ENCODE results near the gene C17orf58.
A peak's percentile ranks its signal among the peaks of the same experiment; 100 is the strongest.
"Not testable (repeated sequence)": the region's sequence is repeated elsewhere in the genome, so short reads cannot be mapped to it uniquely, and the experiment has no call there.

The C17orf58 gene

DNA sequence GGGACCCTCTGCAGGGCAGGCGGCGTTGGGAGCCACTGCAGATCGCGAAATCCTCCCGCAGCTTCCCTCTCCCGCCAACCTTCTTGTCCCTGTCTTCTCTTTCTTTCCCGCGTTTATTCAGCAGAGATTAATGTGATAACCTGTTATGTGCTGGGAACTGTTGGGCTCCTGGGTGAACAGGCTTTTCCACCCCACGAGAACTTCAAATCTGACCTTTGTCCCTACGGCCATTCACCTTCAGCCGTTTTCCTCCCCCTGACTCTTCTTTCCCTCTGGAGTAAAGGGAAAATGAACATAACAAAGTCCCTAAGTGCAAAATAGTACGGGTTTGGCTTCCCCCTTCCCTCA lies 24.1 kb upstream of the C17orf58 start:
- Histone ChIP-seq H3K4me3 (ENCODE audit: low read depth, low read length) (peak overlapping the region; percentile 88), H3K9me3 (ENCODE audit: control insufficient read depth, insufficient read depth, low read length) (no peaks in the 10 kb centered on the region), H3K9ac (ENCODE audit: low read depth, low read length) (peak overlapping the region; percentile 90), H3K4me1 (ENCODE audit: control insufficient read depth, insufficient read depth, low read length) (peaks cover 3% of the 10 kb centered on the region), H3K27me3 (ENCODE audit: control insufficient read depth, insufficient read depth, low read length) (no peaks in the 10 kb centered on the region), H3K36me3 (ENCODE audit: control insufficient read depth, insufficient read depth, low read length) (no peaks in the 10 kb centered on the region)

GRCh38 chr17:68019675-68020408 lies 23.6 kb upstream of the C17orf58 start:
- Histone ChIP-seq H3K9ac (ENCODE audit: low read depth, low read length) (peak overlapping the region; percentile 90), H3K4me1 (ENCODE audit: control insufficient read depth, insufficient read depth, low read length) (peaks cover 3% of the 10 kb centered on the region), H3K9me3 (ENCODE audit: control insufficient read depth, insufficient read depth, low read length) (no peaks in the 10 kb centered on the region), H3K36me3 (ENCODE audit: control insufficient read depth, insufficient read depth, low read length) (no peaks in the 10 kb centered on the region), H3K4me3 (ENCODE audit: low read depth, low read length) (peak overlapping the region; percentile 88), H3K27me3 (ENCODE audit: control insufficient read depth, insufficient read depth, low read length) (no peaks in the 10 kb centered on the region)

DNA sequence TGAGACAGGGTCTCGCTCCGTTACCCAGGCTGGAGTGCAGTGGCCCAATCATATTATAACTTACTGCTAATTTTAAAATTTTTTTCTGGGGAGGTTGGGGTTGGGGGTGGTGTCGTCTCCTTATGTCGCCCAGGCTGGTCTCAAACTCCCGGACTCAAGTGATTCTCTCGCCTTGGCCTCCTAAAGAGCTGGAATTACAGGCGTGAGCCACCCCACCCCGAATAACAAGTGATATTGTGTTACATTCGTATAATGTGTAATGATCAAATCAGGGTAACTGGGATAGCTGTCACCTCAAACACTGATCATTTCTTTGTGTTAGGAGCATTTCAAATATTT lies 23.0 kb upstream of the C17orf58 start:
- Histone ChIP-seq H3K36me3 (ENCODE audit: control insufficient read depth, insufficient read depth, low read length) (no peaks in the 10 kb centered on the region), H3K27me3 (ENCODE audit: control insufficient read depth, insufficient read depth, low read length) (no peaks in the 10 kb centered on the region), H3K4me3 (ENCODE audit: low read depth, low read length) (peak overlapping the region; percentile 48), H3K9me3 (ENCODE audit: control insufficient read depth, insufficient read depth, low read length) (no peaks in the 10 kb centered on the region), H3K4me1 (ENCODE audit: control insufficient read depth, insufficient read depth, low read length) (peaks cover 3% of the 10 kb centered on the region), H3K9ac (ENCODE audit: low read depth, low read length) (no peak overlapping the region)

DNA sequence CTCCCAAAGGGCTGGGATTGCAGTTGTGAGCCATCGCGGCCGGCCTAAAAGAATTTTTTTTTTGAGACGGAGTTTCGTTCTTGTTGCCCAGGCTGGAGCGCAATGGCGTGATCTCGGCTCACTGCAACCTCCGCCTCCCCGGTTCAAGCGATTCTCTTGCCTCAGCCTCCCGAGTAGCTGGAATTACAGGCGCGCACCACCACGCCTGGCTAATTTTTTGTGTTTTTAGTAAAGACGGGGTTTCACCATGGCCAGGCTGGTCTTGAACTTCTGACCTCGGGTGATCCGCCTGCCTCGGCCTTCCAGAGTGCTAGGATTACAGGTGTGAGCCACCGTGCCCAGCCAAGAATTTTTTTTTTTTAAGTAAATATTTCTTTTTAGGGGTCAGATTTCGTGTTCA lies 22.2 kb upstream of the C17orf58 start:
- not testable (repeated sequence) for H3K9me3 ChIP-seq (ENCODE audit: control insufficient read depth, insufficient read depth, low read length); H3K27me3 ChIP-seq (ENCODE audit: control insufficient read depth, insufficient read depth, low read length); H3K4me1 ChIP-seq (ENCODE audit: control insufficient read depth, insufficient read depth, low read length); H3K9ac ChIP-seq (ENCODE audit: low read depth, low read length); H3K4me3 ChIP-seq (ENCODE audit: low read depth, low read length); H3K36me3 ChIP-seq (ENCODE audit: control insufficient read depth, insufficient read depth, low read length)

GRCh38 chr17:68016838-68017237 lies 20.6 kb upstream of the C17orf58 start:
- no peaks in the 10 kb centered on the region for H3K9me3 ChIP-seq (ENCODE audit: control insufficient read depth, insufficient read depth, low read length)
- no peak overlapping the region for H3K4me3 ChIP-seq (ENCODE audit: low read depth, low read length)
- H3K27me3 ChIP-seq (ENCODE audit: control insufficient read depth, insufficient read depth, low read length), result no peaks in the 10 kb centered on the region
- H3K36me3 ChIP-seq (ENCODE audit: control insufficient read depth, insufficient read depth, low read length), result no peaks in the 10 kb centered on the region
- no peak overlapping the region for H3K9ac ChIP-seq (ENCODE audit: low read depth, low read length)
- peaks cover 3% of the 10 kb centered on the region for H3K4me1 ChIP-seq (ENCODE audit: control insufficient read depth, insufficient read depth, low read length)

- Histone ChIP-seq H3K9me3 (ENCODE audit: control insufficient read depth, insufficient read depth, low read length) (no peaks in the 10 kb centered on the region), H3K9ac (ENCODE audit: low read depth, low read length) (no peak overlapping the region), H3K4me1 (ENCODE audit: control insufficient read depth, insufficient read depth, low read length) (no peaks in the 10 kb centered on the region), H3K36me3 (ENCODE audit: control insufficient read depth, insufficient read depth, low read length) (no peaks in the 10 kb centered on the region), H3K27me3 (ENCODE audit: control insufficient read depth, insufficient read depth, low read length) (no peaks in the 10 kb centered on the region), H3K4me3 (ENCODE audit: low read depth, low read length) (no peak overlapping the region)
Measured at GRCh38 chr17:68015081-68015723, 18.9 kb upstream of the C17orf58 start.

DNA sequence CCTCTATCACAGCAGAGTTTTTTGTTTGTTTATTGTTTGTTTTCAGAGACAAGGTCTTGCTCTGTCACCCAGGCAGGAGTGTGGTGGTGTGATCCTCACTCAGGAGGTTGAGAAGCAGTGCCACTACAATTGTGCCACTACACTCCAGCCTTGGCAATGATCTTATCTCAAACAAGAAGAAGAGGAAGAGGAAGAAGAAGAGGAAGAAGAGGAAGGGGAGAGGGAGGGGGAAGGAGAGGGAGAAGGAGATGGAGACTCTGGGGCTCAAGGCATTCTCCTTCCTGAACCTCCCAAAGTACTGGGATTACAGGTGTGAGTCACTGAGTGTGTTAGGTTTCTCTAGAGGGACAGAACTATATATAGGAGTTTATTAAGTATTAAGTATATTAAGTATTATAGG lies 17.1 kb upstream of the C17orf58 start:
- Histone ChIP-seq H3K4me3 (ENCODE audit: low read depth, low read length) (no peak overlapping the region), H3K27me3 (ENCODE audit: control insufficient read depth, insufficient read depth, low read length) (no peaks in the 10 kb centered on the region), H3K4me1 (ENCODE audit: control insufficient read depth, insufficient read depth, low read length) (no peaks in the 10 kb centered on the region), H3K9me3 (ENCODE audit: control insufficient read depth, insufficient read depth, low read length) (no peaks in the 10 kb centered on the region), H3K9ac (ENCODE audit: low read depth, low read length) (no peak overlapping the region), H3K36me3 (ENCODE audit: control insufficient read depth, insufficient read depth, low read length) (no peaks in the 10 kb centered on the region)

GRCh38 chr17:68011199-68011665 lies 15.0 kb upstream of the C17orf58 start:
- H3K9me3 ChIP-seq (ENCODE audit: control insufficient read depth, insufficient read depth, low read length), result no peaks in the 10 kb centered on the region
- H3K4me1 ChIP-seq (ENCODE audit: control insufficient read depth, insufficient read depth, low read length), result no peaks in the 10 kb centered on the region
- no peaks in the 10 kb centered on the region for H3K36me3 ChIP-seq (ENCODE audit: control insufficient read depth, insufficient read depth, low read length)
- H3K27me3 ChIP-seq (ENCODE audit: control insufficient read depth, insufficient read depth, low read length), result no peaks in the 10 kb centered on the region
- H3K9ac ChIP-seq (ENCODE audit: low read depth, low read length), result no peak overlapping the region
- peak overlapping the region; percentile 41 for H3K4me3 ChIP-seq (ENCODE audit: low read depth, low read length)

GRCh38 chr17:68006797-68007196 lies 10.5 kb upstream of the C17orf58 start:
- H3K4me1 ChIP-seq (ENCODE audit: control insufficient read depth, insufficient read depth, low read length), result no peaks in the 10 kb centered on the region
- H3K9me3 ChIP-seq (ENCODE audit: control insufficient read depth, insufficient read depth, low read length), result no peaks in the 10 kb centered on the region
- H3K4me3 ChIP-seq (ENCODE audit: low read depth, low read length), result no peak overlapping the region
- H3K9ac ChIP-seq (ENCODE audit: low read depth, low read length), result no peak overlapping the region
- no peaks in the 10 kb centered on the region for H3K36me3 ChIP-seq (ENCODE audit: control insufficient read depth, insufficient read depth, low read length)
- no peaks in the 10 kb centered on the region for H3K27me3 ChIP-seq (ENCODE audit: control insufficient read depth, insufficient read depth, low read length)

GRCh38 chr17:68004201-68004600 lies 7.9 kb upstream of the C17orf58 start:
- H3K4me1 ChIP-seq (ENCODE audit: control insufficient read depth, insufficient read depth, low read length), result no peaks in the 10 kb centered on the region
- no peak overlapping the region for H3K4me3 ChIP-seq (ENCODE audit: low read depth, low read length)
- no peak overlapping the region for H3K9ac ChIP-seq (ENCODE audit: low read depth, low read length)
- H3K36me3 ChIP-seq (ENCODE audit: control insufficient read depth, insufficient read depth, low read length), result no peaks in the 10 kb centered on the region
- H3K9me3 ChIP-seq (ENCODE audit: control insufficient read depth, insufficient read depth, low read length), result no peaks in the 10 kb centered on the region
- no peaks in the 10 kb centered on the region for H3K27me3 ChIP-seq (ENCODE audit: control insufficient read depth, insufficient read depth, low read length)

GRCh38 chr17:67999291-67999911 lies 3.1 kb upstream of the C17orf58 start:
- Histone ChIP-seq H3K27me3 (ENCODE audit: control insufficient read depth, insufficient read depth, low read length) (peaks cover 20% of the 10 kb centered on the region), H3K4me3 (ENCODE audit: low read depth, low read length) (no peak overlapping the region), H3K36me3 (ENCODE audit: control insufficient read depth, insufficient read depth, low read length) (no peaks in the 10 kb centered on the region), H3K9me3 (ENCODE audit: control insufficient read depth, insufficient read depth, low read length) (no peaks in the 10 kb centered on the region), H3K4me1 (ENCODE audit: control insufficient read depth, insufficient read depth, low read length) (peaks cover 10% of the 10 kb centered on the region), H3K9ac (ENCODE audit: low read depth, low read length) (no peak overlapping the region)

DNA sequence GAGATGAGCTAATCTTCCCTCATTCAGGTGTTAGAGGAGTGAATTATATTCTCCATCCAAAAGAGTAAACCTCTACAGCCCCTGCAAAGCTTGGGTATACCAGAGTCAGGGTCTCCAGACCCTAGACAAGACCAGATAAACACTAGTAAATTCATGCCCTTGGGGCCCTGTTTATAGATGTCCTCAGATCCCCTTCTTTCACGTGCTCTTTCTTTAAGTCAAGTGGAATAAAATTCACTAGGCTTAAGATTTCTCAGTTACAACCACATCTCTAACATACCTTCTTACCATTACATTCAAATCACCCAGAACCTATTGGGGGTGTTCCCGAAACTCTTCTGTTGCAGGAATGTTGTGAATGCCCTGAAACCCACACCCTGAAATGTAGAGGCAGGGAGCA lies 2.2 kb upstream of the C17orf58 start:
- H3K4me1 ChIP-seq (ENCODE audit: control insufficient read depth, insufficient read depth, low read length), result peaks cover 10% of the 10 kb centered on the region
- no peak overlapping the region for H3K9ac ChIP-seq (ENCODE audit: low read depth, low read length)
- no peaks in the 10 kb centered on the region for H3K9me3 ChIP-seq (ENCODE audit: control insufficient read depth, insufficient read depth, low read length)
- peaks cover 20% of the 10 kb centered on the region for H3K27me3 ChIP-seq (ENCODE audit: control insufficient read depth, insufficient read depth, low read length)
- H3K36me3 ChIP-seq (ENCODE audit: control insufficient read depth, insufficient read depth, low read length), result no peaks in the 10 kb centered on the region
- no peak overlapping the region for H3K4me3 ChIP-seq (ENCODE audit: low read depth, low read length)
